Measurements from ENCODE around the gene LMOD3. TPM values are rescaled to one million over a fixed set of nuclear protein-coding genes. Genes with fewer than 3 reads are reported as not detected.

LMOD3 gene
- total and polyA plus RNA-seq, 2 donors (not counting 3 experiments of a cell fraction or from before 2014, with no cell fraction given): not detected

- no peaks in the 10 kb centered on the region for H3K4me1 ChIP-seq (ENCODE audit: control insufficient read depth, extremely low read depth, insufficient read depth, low read length)
- no peak overlapping the region for H3K4me2 ChIP-seq (ENCODE audit: insufficient read depth, low read length)
- no peak overlapping the region for H3K4me3 ChIP-seq (replicated peaks in 1 of 3; ENCODE audit: insufficient read depth in 1 of 3, low read depth in 1 of 3, low read length in 3 of 3)
- TF ChIP-seq CTCF (IDR thresholded peaks at IDR 0.05; ENCODE audit: extremely low read depth in 1 of 2, insufficient read depth in 1 of 2, low read depth in 1 of 2, low read length in 2 of 2) (no peak), JUN (IDR thresholded peaks at IDR 0.05; ENCODE audit: borderline replicate concordance, insufficient read depth, insufficient read length, low read depth) (no peak), FOS (IDR thresholded peaks at IDR 0.05; ENCODE audit: borderline replicate concordance, insufficient read depth, low read length) (no peak), GATA2 (IDR thresholded peaks at IDR 0.05; ENCODE audit: insufficient read depth, insufficient read length, low read depth, low read length) (no peak), EZH2 (IDR thresholded peaks at IDR 0.05; ENCODE audit: borderline replicate concordance, low read depth, low read length, severe bottlenecking) (no peak), MYC (IDR thresholded peaks at IDR 0.05; ENCODE audit: low read depth, low read length) (no peak), POLR2A (IDR thresholded peaks at IDR 0.05; ENCODE audit: low read depth, low read length) (no peak), POLR2AphosphoS5 (IDR thresholded peaks at IDR 0.05; ENCODE audit: insufficient read depth, low read depth, low read length) (no peak), MAX (IDR thresholded peaks at IDR 0.05; ENCODE audit: insufficient read depth, insufficient read length) (no peak)
- dilution Hi-C loops (cut with MboI; ENCODE audit: extremely low pct_ligation_motif_present, low sequenced_read_pairs): no loop called here
- no peaks in the 10 kb centered on the region for H3K79me2 ChIP-seq (ENCODE audit: control insufficient read depth, insufficient read depth, low read length)
- H4K20me1 ChIP-seq (replicated peaks; ENCODE audit: control insufficient read depth, extremely low read depth, insufficient read depth, low read length): no peaks in the 10 kb centered on the region
- no peak overlapping the region for H3K9ac ChIP-seq (replicated peaks; ENCODE audit: extremely low read depth, insufficient read depth, low read length)
- BruUV-seq (replicated peaks): no TSS peak
- ChIA-PET POLR2A (no interaction called here), CTCF (interaction anchor here (1.2 to 1.5 kb wide), 3 partner anchors 9 to 24 kb away, joined by 3 to 6 read pairs (median 3); partner anchors contain the start of gene LMOD3)
- intact Hi-C loops (cut with micrococcal nuclease): no loop called here
- FAIRE-seq: no peak
- H3K36me3 ChIP-seq (ENCODE audit: control insufficient read depth in 2 of 2, extremely low read depth in 1 of 2, insufficient read depth in 2 of 2, low read length in 2 of 2): no peaks in the 10 kb centered on the region
- no peaks in the 10 kb centered on the region for H3K9me3 ChIP-seq (replicated peaks; ENCODE audit: control insufficient read depth, insufficient read depth, low read length)
- H3K27ac ChIP-seq (ENCODE audit: insufficient read depth, low read depth, low read length): no peak overlapping the region
- H3K9me1 ChIP-seq (replicated peaks; ENCODE audit: control insufficient read depth, extremely low read depth, insufficient read depth, low read length): no peaks in the 10 kb centered on the region
- no peak for DNase-seq (ENCODE audit: low read depth, low spot score)
- H3K27me3 ChIP-seq (ENCODE audit: control insufficient read depth in 2 of 2, insufficient read depth in 2 of 2, low read length in 2 of 2): no peaks in the 10 kb centered on the region
- no peak overlapping the region for H2AFZ ChIP-seq (ENCODE audit: low read depth, low read length)
Observed at GRCh38 chr3:69137005-69137404, 14.6 kb upstream of the LMOD3 start.

All from endothelial cell of umbilical vein (primary cell).